GM12878 (cell line): Measurements from ENCODE around the gene TUBB. TPM values are rescaled to one million over a fixed set of nuclear protein-coding genes. Genes with fewer than 3 reads are reported as not detected.

Experiments
- ATAC-seq: fragments of 200-7000 bp; cut with Tn5 transposase; 3 replicates; pipeline ENCODE4 v1.9.1; 2020; ENCODE audit warnings: mild to moderate bottlenecking, moderate library complexity
- BruUV-seq: library from RNA; stranded (reverse); fragments of 400-500 nt; replicated peaks from 2 replicates; lab custom pipeline; 2021; lab: Mats Ljungman, UMichigan
- CTCF ChIA-PET: fragments of 300-600 bp; sonication (Branson Sonifier 250); formaldehyde crosslinking; extraction: SDS; loops from one replicate; lab custom pipeline; 2021; ENCODE audit warnings: inconsistent platforms; lab: Yijun Ruan, JAX
- POLR2A ChIA-PET: fragments of 350-600 bp; formaldehyde crosslinking; extraction: SDS; loops from one replicate; lab custom pipeline; 2021; ENCODE audit warnings: inconsistent platforms; lab: Charles Lee
- RAD21 ChIA-PET: fragments of 300-600 bp; sonication (Branson Sonifier 250); formaldehyde crosslinking; loops from one replicate; lab custom pipeline; 2023; ENCODE audit warnings: antibody characterized with exemption; ENCODE audit not compliant: unreplicated experiment; lab: Charles Lee
- SMC1A ChIA-PET: fragments of 300-600 bp; sonication (Branson Sonifier 250); formaldehyde crosslinking; loops from one replicate; lab custom pipeline; 2023; ENCODE audit not compliant: unreplicated experiment, uncharacterized antibody; lab: Charles Lee
- DNase-seq: peaks from one replicate; pipeline ENCODE4 v3.0.0-alpha.2; 2011; ENCODE audit warnings: low read depth, low spot score
- FAIRE-seq: peaks from 3 replicates; lab custom pipeline; 2011; peaks lifted over from hg19 to GRCh38; lab: Jason Lieb, UNC
- H2AFZ ChIP-seq: 2 replicates; pipeline ENCODE4 v1.6.0; 2011; ENCODE audit warnings: low read depth, low read length, control low read depth; ENCODE audit not compliant: control insufficient read depth
- H3K27ac ChIP-seq: 2 replicates; pipeline ENCODE4 v1.5.1; 2011; ENCODE audit warnings: control low read depth; ENCODE audit not compliant: control insufficient read depth, insufficient read depth
- H3K27me3 ChIP-seq, 2 experiments: replicated peaks in 1 of 2; 2 replicates each; pipeline versions ENCODE4 v1.6.0 to v1.6.1; 2011; ENCODE audit warnings: low read length in 1 of 2; ENCODE audit not compliant: control insufficient read depth in 2 of 2, insufficient read depth in 2 of 2
- H3K36me3 ChIP-seq, 2 experiments: 2 replicates each; pipeline ENCODE4 v1.5.1; 2011; ENCODE audit warnings: low read length in 1 of 2; ENCODE audit not compliant: control insufficient read depth in 2 of 2, insufficient read depth in 2 of 2
- H3K4me1 ChIP-seq: 2 replicates; pipeline ENCODE4 v1.6.1; 2011; ENCODE audit warnings: mild to moderate bottlenecking, low read length, moderate library complexity, mixed read lengths; ENCODE audit not compliant: control insufficient read depth, insufficient read depth
- H3K4me2 ChIP-seq: 2 replicates; pipeline ENCODE4 v1.6.0; 2011; ENCODE audit warnings: control low read depth; ENCODE audit not compliant: control insufficient read depth, insufficient read depth
- H3K4me3 ChIP-seq: fragments of 200-600 bp; sonication (generic); 2 replicates; pipeline ENCODE4 v1.5.1; 2016
- H3K79me2 ChIP-seq: 2 replicates; pipeline ENCODE4 v1.6.0; 2011; ENCODE audit warnings: low read length; ENCODE audit not compliant: control insufficient read depth, insufficient read depth
- H3K9ac ChIP-seq: 2 replicates; pipeline ENCODE4 v1.8.0; 2011; ENCODE audit warnings: low read length, control low read depth, mixed read lengths; ENCODE audit not compliant: control insufficient read depth, insufficient read depth
- H3K9me3 ChIP-seq: replicated peaks from 3 replicates; pipeline ENCODE4 v1.5.1; 2011; ENCODE audit warnings: mild to moderate bottlenecking, low read length; ENCODE audit not compliant: control insufficient read depth, insufficient read depth
- H4K20me1 ChIP-seq: 2 replicates; pipeline ENCODE4 v1.6.0; 2011; ENCODE audit not compliant: control insufficient read depth, insufficient read depth
- ATF7 ChIP-seq: fragments of 450-650 bp; IDR thresholded peaks from 2 replicates; pipeline ENCODE4 v1.6.1; 2016; ENCODE audit warnings: low read depth, mild to moderate bottlenecking
- BCL11A ChIP-seq: IDR thresholded peaks from 2 replicates; pipeline ENCODE4 v1.6.1; 2011; ENCODE audit warnings: low read depth, low read length
- BHLHE40 ChIP-seq, 2 experiments: fragments of 450-650 bp in 1 of 2; IDR thresholded peaks; 2 replicates each; pipeline ENCODE4 v1.6.1; 2011 to 2017; ENCODE audit warnings: low read depth in 2 of 2, borderline replicate concordance in 1 of 2, improper control_type of control experiment in 1 of 2, low read length in 1 of 2, mild to moderate bottlenecking in 1 of 2
- BRCA1 ChIP-seq: IDR thresholded peaks from 2 replicates; pipeline ENCODE4 v1.6.1; 2011; ENCODE audit warnings: low read depth, low read length, improper control_type of control experiment
- DPF2 ChIP-seq: fragments of 450-650 bp; IDR thresholded peaks from 2 replicates; pipeline ENCODE4 v1.6.1; 2017; ENCODE audit warnings: mild to moderate bottlenecking
- EP300 ChIP-seq, 2 experiments: fragments of 150-350 bp in 1 of 2; IDR thresholded peaks; 2 replicates each; pipeline ENCODE4 v1.6.1; 2011 to 2012; ENCODE audit warnings: low read depth in 2 of 2, low read length in 2 of 2, borderline replicate concordance in 1 of 2, improper control_type of control experiment in 1 of 2, inconsistent platforms in 1 of 2; ENCODE audit not compliant: control insufficient read depth in 1 of 2
- GABPA ChIP-seq: IDR thresholded peaks from 2 replicates; pipeline ENCODE4 v1.6.1; 2014; ENCODE audit warnings: antibody characterized with exemption, low read depth, mild to moderate bottlenecking, inconsistent platforms
- HCFC1 ChIP-seq: fragments of 150-350 bp; IDR thresholded peaks from 2 replicates; pipeline ENCODE4 v1.6.1; 2014; ENCODE audit warnings: low read length
- HDGF ChIP-seq: fragments of 450-650 bp; IDR thresholded peaks from 2 replicates; pipeline ENCODE4 v1.6.1; 2016; ENCODE audit warnings: antibody characterized with exemption
- IKZF1 ChIP-seq: fragments of 450-650 bp; conservative IDR thresholded peaks from 2 replicates; pipeline ENCODE4 v1.6.1; 2017; ENCODE audit warnings: antibody characterized with exemption, mild to moderate bottlenecking
- IKZF2 ChIP-seq, 2 experiments: fragments of 450-650 bp; IDR thresholded peaks; 2 replicates each; pipeline ENCODE4 v1.6.1; 2017; ENCODE audit warnings: mild to moderate bottlenecking in 2 of 2, moderate library complexity in 2 of 2
- MEF2B ChIP-seq: fragments of 450-650 bp; IDR thresholded peaks from 2 replicates; pipeline ENCODE4 v1.6.1; 2018; ENCODE audit warnings: mild to moderate bottlenecking, moderate library complexity; ENCODE audit not compliant: partially characterized antibody, poor library complexity, severe bottlenecking
- MTA2 ChIP-seq: fragments of 450-650 bp; IDR thresholded peaks from 2 replicates; pipeline ENCODE4 v1.6.1; 2016; ENCODE audit warnings: low read depth, mild to moderate bottlenecking, moderate library complexity
- NR2F1 ChIP-seq: fragments of 450-650 bp; conservative IDR thresholded peaks from 2 replicates; pipeline ENCODE4 v1.6.1; 2017; ENCODE audit warnings: mild to moderate bottlenecking
- RELB ChIP-seq: fragments of 450-650 bp; IDR thresholded peaks from 2 replicates; pipeline ENCODE4 v1.6.1; 2017; ENCODE audit warnings: low read depth, mild to moderate bottlenecking, moderate library complexity
- SKIL ChIP-seq: fragments of 450-650 bp; IDR thresholded peaks from 2 replicates; pipeline ENCODE4 v1.6.1; 2017; ENCODE audit warnings: mild to moderate bottlenecking, low read depth, inconsistent platforms; ENCODE audit not compliant: poor library complexity, severe bottlenecking
- YY1 ChIP-seq: IDR thresholded peaks from 2 replicates; pipeline ENCODE4 v1.6.1; 2011; ENCODE audit warnings: low read depth, mild to moderate bottlenecking, low read length
- WGBS: methylation state at CpG from one replicate; pipeline ENCODE4 v1.1.6; 2016; ENCODE audit warnings: low lambda C conversion rate; ENCODE audit not compliant: insufficient replicate concordance, insufficient coverage; ENCODE audit errors: missing lambda C conversion rate; 5-methylcytosine and 5-hydroxymethylcytosine counted together
- in situ Hi-C: fragments of 300-500 bp; cut with MboI; formaldehyde crosslinking; loops from 9 replicates; pipeline ENCODE4 v1.14.3; 2018; ENCODE audit warnings: mixed read lengths
- intact Hi-C: fragments of 100-400 bp; cut with micrococcal nuclease; formaldehyde crosslinking; loops from one replicate; pipeline ENCODE4 v1.14.2; 2022; ENCODE audit not compliant: unreplicated experiment
- polyA plus RNA-seq, 11 experiments: library from polyadenylated mRNA; depleted of rRNA in 4 of 11; unstranded in 6 of 11; stranded (reverse) in 5 of 11; fragments of >200 nt; fragmentation: Nextera tagmentation in 4 of 11; fragmentation: Illumina TruSeq in 1 of 11; extraction: Ambion mirVana in 4 of 11; extraction: Trizol in 1 of 11; gene quantifications; 1 replicate in 1 of 11; 2 replicates in 10 of 11; pipeline versions ENCODE4 v1.2.1 to v1.2.3, GENCODE V29; 2011 to 2016; ENCODE audit warnings: inconsistent platforms in 2 of 11, missing spikeins in 2 of 11, low read depth in 1 of 11
- total RNA-seq, 4 experiments: library from RNA; depleted of rRNA in 3 of 4; stranded (reverse); fragments of >200 nt in 3 of 4; fragmentation: Illumina TruSeq in 1 of 4; extraction: Trizol in 1 of 4; gene quantifications; 2 replicates each; pipeline versions ENCODE4 v1.2.1 to v1.2.3, GENCODE V29; 2013 to 2021

The TUBB gene
- total and polyA plus RNA-seq, 10 of the 15 experiments (the other 5 are each of a cell fraction or from before 2014, with no cell fraction given), result 1,039 to 3,052 (median 1,656) TPM

GRCh38 chr6:30763618-30764489, 43.7 kb downstream of the TUBB start:
- H3K4me2 ChIP-seq, result no peak overlapping the region
- no peak overlapping the region for H3K9ac ChIP-seq
- DNase-seq (peak; percentile 66), FAIRE-seq (no peak), ATAC-seq (peak; percentile 37)
- SMC1A ChIA-PET, result interaction anchor here (0.8 to 9.7 kb wide), 10 partner anchors 18 to 63 kb away, joined by 3 to 217 read pairs (median 6); partner anchors contain the start of gene FLOT1
- CTCF ChIA-PET, result interaction anchor here (0.7 to 2.7 kb wide), 13 partner anchors 9 to 64 kb away, joined by 3 to 12 read pairs (median 6); partner anchors contain the start of gene IER3
- RAD21 ChIA-PET, result interaction anchor here (0.7 to 2.7 kb wide), 10 partner anchors 11 to 85 kb away, joined by 3 to 19 read pairs (median 4); partner anchors contain the start of gene FLOT1
- H3K4me3 ChIP-seq, result no peak overlapping the region
- 46% methylated on average over 8 of the region's 8 CpGs for WGBS
- H4K20me1 ChIP-seq, result no peaks in the 10 kb centered on the region
- no peak overlapping the region for H2AFZ ChIP-seq
- BruUV-seq, result TSS peak; percentile 76
- no peak overlapping the region for H3K27ac ChIP-seq
- intact Hi-C loops, result no loop called here
- no peaks in the 10 kb centered on the region for H3K79me2 ChIP-seq
- peaks cover 37% of the 10 kb centered on the region for H3K4me1 ChIP-seq
- no peaks in the 10 kb centered on the region for H3K27me3 ChIP-seq
- in situ Hi-C loops, result no loop called here
- POLR2A ChIA-PET, result interaction anchor here (0.6 to 4.2 kb wide), 15 partner anchors 15 to 149 kb away, joined by 3 to 49 read pairs (median 4); partner anchors contain the start of genes FLOT1 and MDC1
- no peaks in the 10 kb centered on the region; the same call in 2 of the 3 replicates for H3K9me3 ChIP-seq
- no peaks in the 10 kb centered on the region for H3K36me3 ChIP-seq
- TF ChIP-seq DPF2, result peak; percentile 42; the same call in 1 of the 2 replicates
- TF ChIP-seq HCFC1, result no peak
- TF ChIP-seq EP300 (IDR thresholded peaks at IDR 0.05; ENCODE audit: borderline replicate concordance in 1 of 2, control insufficient read depth in 1 of 2, low read depth in 2 of 2, low read length in 2 of 2), result peak in 1 of 2 experiments; percentile 30; a peak in 1 of 4 replicates
- TF ChIP-seq YY1, result 0 out of 2 replicates have a peak, but pooled peaks have one; percentile 37
- no peak for TF ChIP-seq BCL11A
- TF ChIP-seq ATF7, result peak; percentile 69; the same call in 1 of the 2 replicates
- TF ChIP-seq SKIL, result peak; percentile 48
- peak; percentile 52; the same call in 1 of the 2 replicates for TF ChIP-seq NR2F1
- TF ChIP-seq RELB, result peak; percentile 58; the same call in 1 of the 2 replicates
- no peak for TF ChIP-seq GABPA
- TF ChIP-seq IKZF2 (IDR thresholded peaks at IDR 0.05), result peak; percentile 84 to 86; a peak in 3 of 4 replicates
- peak; percentile 43; the same call in 1 of the 2 replicates for TF ChIP-seq HDGF
- TF ChIP-seq BHLHE40 (IDR thresholded peaks at IDR 0.05; ENCODE audit: borderline replicate concordance in 1 of 2, low read depth in 2 of 2, low read length in 1 of 2), result peak; percentile 25 to 45; a peak in 1 of 4 replicates
- no peak for TF ChIP-seq BRCA1
- TF ChIP-seq MEF2B, result peak; percentile 17
- TF ChIP-seq IKZF1, result peak; percentile 81
- TF ChIP-seq MTA2, result peak; percentile 67
